GM18867 (cell line): Measurements from ENCODE around the gene MRPL40.
"Not testable (repeated sequence)": the region's sequence is repeated elsewhere in the genome, so short reads cannot be mapped to it uniquely, and the experiment has no call there.

ENCODE experiments used
- ATAC-seq: cut with Tn5 transposase; IDR thresholded peaks from one replicate; pipeline ENCODE4 v1.9.1; 2021; ENCODE audit warnings: mild to moderate bottlenecking, moderate library complexity; ENCODE audit not compliant: unreplicated experiment

MRPL40 gene

DNA sequence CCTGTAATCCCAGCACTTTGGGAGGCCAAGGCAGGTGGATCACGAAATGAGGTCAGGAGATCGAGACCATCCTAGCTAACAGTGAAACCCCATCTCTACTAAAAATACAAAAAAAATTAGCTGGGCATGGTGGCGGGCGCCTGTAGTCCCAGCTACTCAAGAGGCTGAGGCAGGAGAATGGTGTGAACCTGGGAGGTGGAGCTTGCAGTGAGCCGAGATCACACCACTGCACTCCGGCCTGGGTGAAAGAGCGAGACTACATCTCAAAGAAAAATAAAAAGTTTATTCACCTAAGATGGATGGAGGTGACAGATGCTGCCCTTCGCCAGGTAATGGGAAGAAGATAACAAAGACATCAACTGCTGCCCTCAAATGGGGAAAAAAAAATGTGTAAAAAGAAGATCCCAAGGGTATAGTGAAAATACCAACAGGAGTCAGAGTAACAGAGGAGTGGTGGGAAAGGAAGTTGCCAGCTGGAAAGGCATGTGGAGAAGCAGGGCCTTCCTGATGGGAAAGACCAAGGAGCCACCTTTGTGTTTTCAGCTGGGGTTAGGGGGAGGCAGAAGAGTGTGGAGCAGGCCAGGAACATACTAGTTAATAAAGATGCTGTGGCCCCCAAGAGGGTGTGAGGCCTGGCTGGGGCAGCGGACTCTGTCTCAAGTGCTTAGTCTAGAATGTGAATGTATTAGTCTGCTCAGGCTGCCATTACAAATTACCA is 4.3 kb downstream of the MRPL40 start:
- ATAC-seq, result not testable (repeated sequence)

DNA sequence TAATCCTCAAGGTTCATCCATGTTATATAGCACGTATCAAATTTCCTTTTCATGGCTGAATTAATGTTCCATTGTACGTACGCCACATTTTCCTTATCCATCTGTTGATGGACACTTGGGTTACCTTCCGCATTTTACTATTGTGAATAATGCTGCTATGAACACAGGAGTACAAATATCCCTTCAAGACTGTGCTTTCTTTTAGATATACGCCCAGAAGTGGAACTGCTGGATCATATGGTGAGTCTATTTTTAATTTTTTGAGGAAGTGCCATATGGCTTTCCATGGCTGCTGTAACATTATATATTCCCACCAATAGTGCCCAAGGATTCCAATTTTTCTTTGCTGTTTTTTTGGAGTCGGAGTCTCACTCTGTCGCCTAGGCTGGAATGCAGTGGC is 6.0 kb downstream of the MRPL40 start:
- ATAC-seq, result no peak

DNA sequence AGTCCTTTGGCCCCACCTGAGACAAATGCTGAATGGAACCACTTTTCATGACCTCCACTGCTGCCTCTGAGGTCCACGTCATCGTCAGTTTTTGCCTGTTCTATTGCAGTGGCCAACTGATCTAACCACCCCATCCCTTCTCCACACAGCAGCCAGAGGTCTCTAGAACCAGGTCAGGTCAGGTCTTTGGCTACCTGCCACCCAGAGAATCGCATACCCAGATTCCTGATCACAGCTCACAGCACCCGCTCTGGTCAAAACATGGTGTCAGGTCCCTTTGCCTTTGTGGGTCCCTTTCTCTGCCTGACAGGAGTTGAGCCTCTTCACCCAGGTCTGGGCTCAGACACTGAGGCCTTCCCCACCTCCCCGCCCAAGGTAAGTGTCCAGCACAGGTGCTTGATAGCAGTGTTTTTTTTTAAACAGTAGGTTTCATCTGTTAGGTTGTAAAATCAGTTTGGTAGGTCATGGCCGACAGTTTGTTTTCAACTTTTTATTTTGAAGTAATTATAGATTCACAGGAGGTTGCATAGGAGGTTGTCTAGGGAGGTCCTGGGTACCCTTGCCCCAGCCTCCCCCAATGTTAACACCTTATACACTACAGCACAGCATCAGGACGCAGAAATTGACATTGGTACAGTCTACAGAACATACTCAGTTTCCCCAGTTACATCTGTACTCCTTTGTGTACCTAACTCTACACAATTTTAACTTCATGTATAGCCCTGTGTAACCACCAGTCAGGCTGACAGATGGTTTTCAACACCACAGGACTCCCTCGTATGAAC is 8.3 kb downstream of the MRPL40 start:
- no peak for ATAC-seq

DNA sequence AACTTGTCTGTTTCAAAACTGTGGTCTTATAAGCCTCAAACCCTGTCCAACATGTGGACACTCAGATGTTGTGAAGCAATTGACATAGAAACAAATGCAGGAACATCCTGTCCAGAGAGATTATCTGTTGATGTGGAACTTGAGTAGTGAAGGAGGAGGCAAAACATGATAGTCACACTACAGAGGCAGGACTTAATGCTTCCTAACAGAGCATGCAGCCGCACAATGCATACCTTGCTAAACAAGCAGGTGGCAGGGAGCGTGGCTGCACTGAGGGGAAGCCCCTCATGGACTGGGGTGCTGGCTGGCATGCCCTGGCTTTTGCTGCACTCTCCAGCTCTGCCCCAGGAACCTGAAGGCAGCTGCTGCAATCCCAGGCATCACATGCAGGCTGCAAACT is 9.8 kb downstream of the MRPL40 start:
- ATAC-seq, result no peak

DNA sequence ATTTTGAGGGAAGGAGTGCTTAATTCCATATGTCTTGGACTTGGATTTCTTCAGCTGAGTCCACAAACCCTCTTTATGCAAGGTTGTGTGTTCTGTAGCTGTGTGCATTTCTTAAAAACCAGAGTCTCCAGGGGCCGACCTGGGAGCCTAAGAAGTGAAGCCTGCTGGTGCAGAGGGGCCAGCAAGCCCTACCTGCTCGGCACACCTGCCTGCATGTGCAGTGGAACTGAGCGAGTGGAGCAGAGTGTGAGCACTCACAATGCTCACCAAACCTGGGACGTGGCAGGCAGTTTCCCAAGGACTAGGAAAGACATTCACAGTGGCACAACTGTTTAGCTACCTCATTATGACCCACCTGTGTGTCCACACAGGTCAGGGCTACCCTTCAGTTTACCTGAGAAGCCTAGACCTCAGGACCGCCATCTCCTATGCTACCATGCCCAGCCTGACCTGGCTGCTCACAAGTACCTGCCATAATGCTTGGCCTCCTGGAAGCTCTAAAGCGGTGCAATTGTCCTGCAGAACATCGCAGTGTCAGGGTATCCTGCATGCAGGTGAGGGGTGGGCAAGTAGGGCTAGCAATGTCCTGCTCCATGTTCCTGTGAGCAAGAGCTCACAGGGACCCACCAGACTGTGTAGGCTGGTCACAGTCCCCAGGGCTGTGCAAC is 11.3 kb downstream of the MRPL40 start:
- no peak for ATAC-seq

DNA sequence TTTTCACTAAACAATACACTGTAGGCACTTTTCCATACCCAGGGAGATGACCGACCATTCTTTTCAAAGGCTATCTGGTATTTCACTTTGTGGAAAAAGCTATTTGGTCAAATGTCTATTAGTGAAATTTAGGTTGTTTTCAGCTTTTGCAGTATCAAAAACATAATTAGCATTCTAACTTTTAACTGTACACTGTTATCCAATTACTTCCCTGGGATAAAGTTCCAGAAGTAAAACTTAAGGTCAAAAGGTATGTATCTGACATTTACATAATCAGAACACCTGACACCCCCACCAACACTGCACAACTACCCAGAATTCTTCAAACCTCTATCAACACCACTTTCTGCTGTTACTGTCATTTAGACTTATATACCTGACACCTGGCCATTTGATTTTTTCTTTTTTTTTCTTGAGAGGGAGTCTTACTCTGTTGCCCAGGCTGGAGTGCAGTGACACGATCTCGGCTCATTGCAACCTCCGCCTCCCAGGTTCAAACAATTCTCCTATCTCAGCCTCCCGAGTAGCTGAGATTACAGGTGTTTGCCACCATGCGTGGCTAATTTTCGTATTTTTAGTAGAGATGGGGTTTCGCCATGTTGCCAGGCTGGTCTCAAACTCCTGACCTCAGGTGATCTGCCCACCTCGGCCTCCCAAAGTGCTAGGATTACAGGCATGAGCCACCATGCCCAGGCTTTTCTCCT is 13.1 kb downstream of the MRPL40 start:
- ATAC-seq, result not testable (repeated sequence)

DNA sequence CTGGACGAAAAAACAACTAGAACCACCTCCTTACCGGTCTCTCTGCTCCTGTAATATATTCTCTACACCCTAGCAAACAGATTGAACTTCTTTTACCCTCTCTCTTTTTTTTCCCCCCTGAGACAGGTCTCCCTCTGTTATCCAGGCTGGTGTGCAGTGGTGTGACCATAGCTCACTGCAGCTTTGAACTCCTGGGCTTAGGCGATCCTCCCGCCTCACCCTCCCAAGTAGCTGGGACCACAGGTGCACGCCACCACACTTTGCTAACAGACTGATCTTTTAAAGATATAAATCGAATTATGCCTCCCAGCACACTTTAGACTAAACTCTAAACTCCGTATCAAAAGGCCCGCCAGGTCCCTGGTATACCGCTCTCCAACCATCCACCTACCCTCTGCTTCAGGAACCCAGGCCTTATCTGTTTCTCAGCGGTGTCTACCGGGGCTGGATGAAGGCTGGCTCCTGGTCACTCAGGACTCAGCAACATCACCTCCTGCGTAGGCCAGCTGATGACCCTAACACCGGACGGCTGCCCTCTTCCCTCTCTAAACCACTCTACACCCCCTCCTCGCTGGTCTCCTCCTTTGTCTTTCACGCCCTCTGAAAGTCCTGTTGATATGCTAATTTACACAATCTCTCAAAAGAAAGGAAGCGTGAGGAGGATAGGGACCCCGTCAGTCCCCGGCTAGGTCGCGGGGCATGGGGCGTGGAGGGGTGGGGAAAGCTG is 14.4 kb downstream of the MRPL40 start:
- no peak for ATAC-seq

DNA sequence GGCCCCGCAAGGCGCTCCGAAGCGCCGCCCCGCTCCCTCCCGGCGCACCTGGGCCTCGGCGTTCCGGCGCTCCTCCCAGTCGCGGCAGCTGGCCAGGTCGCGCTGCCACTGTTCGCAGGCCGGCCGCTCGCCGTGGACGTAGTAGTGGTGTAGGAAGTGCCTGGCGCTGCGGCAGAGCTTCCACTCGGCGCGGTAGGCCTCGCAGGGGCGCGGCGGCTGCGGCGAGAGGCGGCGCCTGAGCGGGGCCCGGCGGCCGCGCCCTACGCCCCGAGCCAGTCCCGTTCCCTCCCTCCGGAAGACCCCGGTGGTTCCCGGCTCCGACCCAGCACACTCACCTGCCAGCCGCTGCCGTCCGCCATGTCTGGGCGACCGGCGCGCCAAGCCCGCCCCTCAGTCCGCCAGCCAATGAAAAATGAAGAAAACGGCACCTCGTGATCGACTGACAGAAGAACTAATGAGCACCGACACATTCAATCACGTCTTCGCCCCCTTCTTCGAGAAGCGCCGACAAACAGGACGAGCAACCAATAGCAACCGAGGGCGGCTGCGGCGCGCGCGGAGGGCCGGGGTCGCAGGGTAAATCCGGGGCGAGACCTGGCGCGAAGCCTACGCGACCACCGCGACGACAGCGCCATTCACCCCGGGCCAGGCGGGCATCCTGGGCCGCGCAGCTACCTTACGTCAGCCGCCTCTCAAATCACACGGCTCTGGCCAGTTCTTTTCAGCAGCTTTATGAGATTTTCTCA is 15.2 kb downstream of the MRPL40 start, which contains the start of gene C22orf39:
C22orf39 (minus strand) TSS at position 382 of the 746 bp plus-strand sequence; CDS start at position 359, 23 bp downstream.
- peak; percentile 83 for ATAC-seq

DNA sequence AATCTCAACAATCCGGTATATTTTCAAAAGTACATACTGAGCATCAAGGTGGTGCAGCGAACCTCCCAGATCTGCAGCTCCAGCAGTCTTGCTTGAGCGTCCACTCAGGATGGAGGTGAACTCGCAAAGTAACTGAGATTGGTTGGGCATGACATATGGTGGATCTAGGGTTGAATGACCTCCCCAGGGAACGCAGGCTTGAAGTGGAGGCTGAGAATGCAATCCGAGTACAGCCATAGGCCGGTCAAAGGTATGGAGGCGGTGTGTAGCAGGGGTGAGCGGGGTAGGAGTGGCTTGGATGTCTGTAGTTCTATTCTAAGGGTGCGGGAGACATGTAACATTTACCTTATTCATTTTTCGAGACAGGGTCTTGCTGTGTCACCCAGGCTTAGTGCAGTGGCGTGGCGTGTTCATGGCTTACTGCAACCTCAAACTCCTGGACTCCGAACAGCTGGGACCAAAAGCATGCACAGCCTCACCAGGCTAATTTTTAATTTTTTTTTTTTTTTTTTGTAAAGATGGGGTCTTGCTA is 15.8 kb downstream of the MRPL40 start:
- ATAC-seq, result peak; percentile 24

DNA sequence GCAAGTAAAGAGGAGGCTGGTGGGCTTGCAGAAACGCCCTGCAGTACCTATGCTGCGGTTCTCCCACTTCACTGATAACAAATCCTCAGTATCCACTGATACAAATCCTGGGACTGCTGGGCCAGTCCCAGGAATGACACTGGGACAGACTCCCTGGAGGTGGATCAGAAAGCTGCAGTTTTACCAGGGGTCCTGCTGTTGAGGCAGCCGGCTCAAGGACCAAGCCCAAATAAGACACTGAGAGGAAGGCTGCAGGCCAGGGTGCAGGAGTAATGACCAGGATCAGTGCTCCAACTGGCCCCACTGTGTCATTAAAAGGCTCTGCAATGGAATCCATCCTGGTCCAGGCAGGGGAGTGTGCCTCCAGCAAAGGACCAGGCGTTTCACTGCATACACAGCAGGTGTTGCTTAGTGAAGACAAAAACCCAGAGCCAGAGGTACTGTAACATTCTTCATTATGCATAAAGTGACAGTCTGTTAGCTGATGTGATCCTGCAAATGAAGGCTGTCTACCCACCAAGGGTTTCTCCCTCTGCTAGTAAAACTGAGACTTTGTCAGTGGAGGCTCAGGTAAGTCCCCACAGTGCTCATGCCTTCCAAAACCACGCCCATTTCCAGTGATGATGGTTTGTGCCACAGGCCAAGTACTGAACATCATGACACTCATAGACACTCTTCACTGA is 16.5 kb downstream of the MRPL40 start:
- ATAC-seq, result no peak

DNA sequence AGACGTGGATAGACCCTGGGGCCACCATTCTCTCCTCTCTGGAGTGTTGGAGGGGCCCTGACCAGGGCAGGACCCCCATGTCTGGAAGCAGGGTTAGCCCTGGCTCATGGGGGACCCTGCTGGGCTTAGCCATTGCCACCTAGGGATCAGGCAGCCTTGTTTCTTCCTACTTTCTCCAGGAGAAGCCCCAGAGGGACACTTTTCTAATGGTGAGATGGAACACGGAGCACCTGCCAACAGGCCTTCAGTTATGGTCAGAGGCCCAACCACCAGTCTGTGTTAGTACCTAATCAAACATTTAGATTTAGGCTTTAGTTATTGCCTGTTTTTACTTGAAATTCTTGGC is 17.1 kb downstream of the MRPL40 start:
- ATAC-seq, result no peak

DNA sequence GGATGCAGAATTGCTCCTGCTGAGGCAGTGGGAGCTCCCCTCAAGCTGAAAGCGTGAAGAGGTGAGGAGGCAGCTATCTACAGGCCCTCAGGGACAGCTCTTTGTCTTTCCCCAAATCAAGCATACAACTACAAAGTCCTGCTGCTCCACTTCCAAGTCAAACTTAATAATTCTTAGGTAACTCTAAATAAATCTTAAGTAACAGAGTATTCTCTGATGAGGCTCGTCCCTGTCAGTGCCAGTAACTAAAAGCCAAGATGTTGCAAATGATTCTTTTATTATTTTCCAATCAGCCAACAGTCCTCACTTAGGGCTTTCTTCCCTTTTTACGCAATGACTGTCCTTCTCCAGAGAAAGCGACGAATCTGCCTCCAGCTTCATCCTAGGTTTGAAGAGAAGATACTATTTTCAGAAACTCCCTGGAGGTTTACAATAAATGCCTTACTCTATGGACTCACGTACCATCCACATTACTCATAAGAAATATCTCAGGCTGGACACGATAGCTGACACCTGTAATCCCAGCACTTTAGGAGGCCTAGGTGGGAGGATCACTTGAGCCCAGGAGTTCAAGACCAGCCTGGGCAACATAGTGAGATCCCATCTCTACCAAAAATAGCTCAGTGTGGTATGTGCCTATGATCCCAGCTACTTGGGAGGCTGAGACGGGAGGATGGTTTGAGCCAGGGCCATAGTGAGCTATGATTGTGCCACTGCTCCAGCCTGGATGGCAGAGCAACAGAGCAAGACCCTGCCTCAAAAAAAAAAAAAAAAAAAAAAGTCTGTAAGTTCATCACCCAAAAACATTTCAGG is 18.2 kb downstream of the MRPL40 start:
- ATAC-seq, result no peak

DNA sequence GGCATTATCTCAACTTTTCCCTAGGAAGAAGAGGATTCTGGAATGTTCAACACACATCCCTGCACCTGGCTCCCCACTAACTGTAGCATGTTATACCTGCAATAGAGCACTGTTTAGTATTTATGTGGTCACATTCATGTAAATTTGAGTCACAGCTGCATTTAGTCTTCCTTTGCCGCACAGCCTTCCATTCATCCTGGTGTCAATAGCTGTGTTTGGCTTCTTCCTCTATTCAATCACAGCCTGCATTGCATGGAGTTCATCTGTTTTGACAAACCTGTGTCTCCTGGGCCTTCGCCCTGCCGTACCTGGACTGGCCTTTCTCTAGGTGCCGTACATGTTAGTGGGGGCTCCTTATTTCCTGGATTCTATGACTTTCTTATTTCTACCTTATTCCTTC is 19.2 kb downstream of the MRPL40 start:
- ATAC-seq, result no peak

DNA sequence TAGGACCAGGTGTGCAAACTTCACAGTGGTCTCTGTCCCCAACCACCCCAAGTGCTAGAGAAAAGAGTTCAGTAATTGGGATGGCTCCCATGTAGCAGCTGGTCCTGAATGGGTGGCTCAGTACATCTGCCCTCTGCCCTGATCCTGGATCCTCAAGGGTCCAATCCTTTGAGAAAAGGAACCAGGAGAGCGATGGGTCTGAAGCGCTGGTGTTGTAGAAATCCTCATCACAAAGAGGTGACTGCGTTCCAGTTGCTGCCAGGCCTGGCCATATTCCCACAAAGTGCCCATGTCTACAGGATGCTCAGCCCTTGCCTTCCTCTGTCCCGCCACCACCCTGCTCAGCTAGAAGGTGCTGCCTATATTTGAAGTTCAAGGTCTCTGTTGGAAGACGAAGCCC is 21.4 kb downstream of the MRPL40 start:
- ATAC-seq, result no peak

DNA sequence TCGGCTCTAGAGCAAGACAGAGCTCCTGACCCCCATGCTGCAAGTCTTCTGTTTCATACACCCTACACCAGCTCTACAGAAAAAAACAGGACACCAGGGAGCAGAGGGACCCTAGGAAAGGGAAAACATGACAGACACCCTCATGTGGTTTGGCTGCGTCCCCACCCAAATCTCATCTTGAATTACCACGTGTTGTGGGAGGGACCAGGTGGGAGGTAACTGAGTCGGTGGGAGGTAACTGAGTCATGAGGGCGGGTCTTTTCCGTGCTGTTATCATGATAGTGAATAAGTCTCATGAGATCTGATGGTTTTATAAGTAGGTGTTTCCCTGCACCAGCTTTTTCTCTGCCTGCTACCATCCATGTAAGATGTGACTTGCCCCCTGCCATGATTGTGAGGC is 21.8 kb downstream of the MRPL40 start:
- ATAC-seq, result no peak

DNA sequence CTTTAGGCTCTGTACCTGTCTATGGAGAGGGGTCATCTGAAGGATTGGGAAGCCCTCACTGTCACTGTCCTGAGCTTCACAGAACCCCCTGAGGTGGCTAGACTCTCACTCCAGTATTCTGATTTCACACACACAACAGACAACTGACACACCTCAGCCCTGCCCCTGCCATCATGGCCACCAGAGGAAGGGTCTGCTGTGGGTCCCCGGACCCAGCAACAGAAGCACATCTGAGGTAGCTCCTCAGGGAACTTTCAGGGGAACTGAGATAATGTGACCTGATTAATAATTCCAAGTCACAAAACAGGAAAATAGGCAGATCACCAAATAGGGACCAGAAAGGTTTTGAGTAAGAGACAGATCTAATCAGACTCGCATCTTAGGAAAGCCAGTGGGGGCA is 22.7 kb downstream of the MRPL40 start:
- ATAC-seq, result no peak

DNA sequence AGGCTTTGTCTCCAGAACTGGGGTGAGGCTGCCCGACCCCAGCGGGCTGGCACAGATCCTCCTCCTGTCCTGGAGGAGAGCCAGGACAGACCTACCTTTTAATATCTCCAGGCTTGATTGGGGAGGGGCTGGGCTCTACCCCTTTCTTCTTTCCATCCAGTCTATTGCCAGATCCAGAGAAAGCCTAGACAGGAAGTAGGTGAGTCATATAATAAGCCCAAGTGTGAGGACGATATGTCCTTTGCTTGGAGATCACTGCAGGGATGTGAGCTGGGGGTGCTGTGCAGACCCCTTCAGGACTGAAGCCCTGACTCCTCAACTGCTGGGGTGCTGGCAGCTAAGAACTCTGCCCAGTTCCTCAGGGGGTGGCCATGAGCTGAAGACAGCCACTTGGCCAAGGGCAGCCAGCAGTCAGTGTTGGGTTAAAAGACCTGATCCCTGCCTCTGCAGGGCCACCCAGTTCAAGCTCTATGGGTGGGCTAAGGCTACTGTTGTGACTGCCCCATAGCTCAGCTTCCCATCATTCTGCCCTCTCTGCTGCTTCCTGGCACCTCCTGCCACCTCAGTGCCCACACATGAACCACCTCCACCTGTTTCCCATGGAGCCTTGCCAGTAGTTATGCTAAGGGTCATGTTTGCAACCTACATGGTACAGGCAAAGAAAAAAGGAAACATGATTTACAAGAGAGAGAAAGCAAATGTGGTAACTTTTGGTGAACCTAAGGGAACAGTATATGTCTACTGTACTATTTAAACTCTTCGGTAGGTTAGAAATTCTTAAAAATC is 23.4 kb downstream of the MRPL40 start:
- no peak for ATAC-seq
